PC-3 (cell line): Measurements from ENCODE around the gene DLG5.

Experiments used
- EZH2 ChIP-seq: fragments of 300-600 bp; sonication (generic); IDR thresholded peaks from one replicate; pipeline ENCODE4 v1.6.1; 2017; ENCODE audit warnings: antibody characterized with exemption, mild to moderate bottlenecking, low read length; ENCODE audit not compliant: unreplicated experiment
- TF ChIP-seq, protein P1 (sequence below): fragments of 300-600 bp; sonication (generic); conservative IDR thresholded peaks from 2 replicates; pipeline ENCODE4 v1.5.1; 2017; ENCODE audit warnings: antibody characterized with exemption, low read depth, mild to moderate bottlenecking, low read length

DNA sequence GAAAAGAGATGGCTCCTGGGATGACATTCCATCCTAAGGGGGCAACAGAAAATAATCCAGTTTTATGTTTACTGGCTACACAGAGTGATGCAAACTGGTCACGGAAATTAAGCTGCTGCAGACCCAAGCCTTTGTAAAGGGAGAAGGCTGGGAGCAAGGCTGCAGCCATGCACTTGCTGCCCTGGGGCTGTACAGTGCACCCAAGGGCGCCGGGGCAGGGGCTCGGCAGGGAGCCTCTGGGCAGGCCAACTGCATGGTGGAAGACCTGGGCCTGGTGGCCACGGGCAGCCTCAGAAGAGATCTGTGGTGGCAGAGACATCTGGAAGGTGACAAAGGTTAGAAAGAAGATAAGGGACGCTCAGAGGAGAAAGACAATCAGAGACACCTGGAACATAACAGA is 113.8 kb downstream of the DLG5 start:
- TF ChIP-seq, protein P1, sequence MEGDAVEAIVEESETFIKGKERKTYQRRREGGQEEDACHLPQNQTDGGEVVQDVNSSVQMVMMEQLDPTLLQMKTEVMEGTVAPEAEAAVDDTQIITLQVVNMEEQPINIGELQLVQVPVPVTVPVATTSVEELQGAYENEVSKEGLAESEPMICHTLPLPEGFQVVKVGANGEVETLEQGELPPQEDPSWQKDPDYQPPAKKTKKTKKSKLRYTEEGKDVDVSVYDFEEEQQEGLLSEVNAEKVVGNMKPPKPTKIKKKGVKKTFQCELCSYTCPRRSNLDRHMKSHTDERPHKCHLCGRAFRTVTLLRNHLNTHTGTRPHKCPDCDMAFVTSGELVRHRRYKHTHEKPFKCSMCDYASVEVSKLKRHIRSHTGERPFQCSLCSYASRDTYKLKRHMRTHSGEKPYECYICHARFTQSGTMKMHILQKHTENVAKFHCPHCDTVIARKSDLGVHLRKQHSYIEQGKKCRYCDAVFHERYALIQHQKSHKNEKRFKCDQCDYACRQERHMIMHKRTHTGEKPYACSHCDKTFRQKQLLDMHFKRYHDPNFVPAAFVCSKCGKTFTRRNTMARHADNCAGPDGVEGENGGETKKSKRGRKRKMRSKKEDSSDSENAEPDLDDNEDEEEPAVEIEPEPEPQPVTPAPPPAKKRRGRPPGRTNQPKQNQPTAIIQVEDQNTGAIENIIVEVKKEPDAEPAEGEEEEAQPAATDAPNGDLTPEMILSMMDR: no peak
- TF ChIP-seq EZH2: no peak
